ENCODE measurements around the gene RBM22.

DNA sequence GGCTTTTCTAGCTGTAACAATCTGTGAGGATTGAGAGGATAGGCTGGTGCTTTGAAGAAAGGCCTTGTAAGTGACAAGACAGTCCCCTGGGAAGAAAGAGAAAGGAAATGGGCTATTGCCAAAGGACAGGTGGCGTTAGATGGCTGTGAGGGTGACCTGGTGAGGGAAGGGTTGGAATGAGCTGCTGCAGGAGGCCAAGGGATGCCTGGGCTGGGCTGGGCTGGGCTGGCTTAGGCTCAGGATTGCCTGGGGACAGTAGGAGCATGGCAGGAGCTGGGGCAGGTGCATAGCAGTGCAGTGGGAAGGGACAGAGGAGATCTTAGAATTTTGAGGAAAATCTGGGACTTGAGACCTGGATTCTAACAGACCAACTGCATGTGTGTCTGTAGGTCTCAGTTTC lies 49.5 kb downstream of the RBM22 start:
- TF ChIP-seq, protein P1, sequence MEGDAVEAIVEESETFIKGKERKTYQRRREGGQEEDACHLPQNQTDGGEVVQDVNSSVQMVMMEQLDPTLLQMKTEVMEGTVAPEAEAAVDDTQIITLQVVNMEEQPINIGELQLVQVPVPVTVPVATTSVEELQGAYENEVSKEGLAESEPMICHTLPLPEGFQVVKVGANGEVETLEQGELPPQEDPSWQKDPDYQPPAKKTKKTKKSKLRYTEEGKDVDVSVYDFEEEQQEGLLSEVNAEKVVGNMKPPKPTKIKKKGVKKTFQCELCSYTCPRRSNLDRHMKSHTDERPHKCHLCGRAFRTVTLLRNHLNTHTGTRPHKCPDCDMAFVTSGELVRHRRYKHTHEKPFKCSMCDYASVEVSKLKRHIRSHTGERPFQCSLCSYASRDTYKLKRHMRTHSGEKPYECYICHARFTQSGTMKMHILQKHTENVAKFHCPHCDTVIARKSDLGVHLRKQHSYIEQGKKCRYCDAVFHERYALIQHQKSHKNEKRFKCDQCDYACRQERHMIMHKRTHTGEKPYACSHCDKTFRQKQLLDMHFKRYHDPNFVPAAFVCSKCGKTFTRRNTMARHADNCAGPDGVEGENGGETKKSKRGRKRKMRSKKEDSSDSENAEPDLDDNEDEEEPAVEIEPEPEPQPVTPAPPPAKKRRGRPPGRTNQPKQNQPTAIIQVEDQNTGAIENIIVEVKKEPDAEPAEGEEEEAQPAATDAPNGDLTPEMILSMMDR (IDR thresholded peaks at IDR 0.05; ENCODE audit: low read depth, low read length): no peak
- TF ChIP-seq, protein P2, sequence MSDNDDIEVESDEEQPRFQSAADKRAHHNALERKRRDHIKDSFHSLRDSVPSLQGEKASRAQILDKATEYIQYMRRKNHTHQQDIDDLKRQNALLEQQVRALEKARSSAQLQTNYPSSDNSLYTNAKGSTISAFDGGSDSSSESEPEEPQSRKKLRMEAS (IDR thresholded peaks at IDR 0.05; ENCODE audit: low read depth, low read length): no peak
- TF ChIP-seq POLR2A (IDR thresholded peaks at IDR 0.05; ENCODE audit: extremely low read depth, insufficient read length) (no peak), MYC (IDR thresholded peaks at IDR 0.05; ENCODE audit: low read depth, low read length) (no peak)

Data from NB4 (cell line).